Measurements from ENCODE around the gene STX8.

The STX8 gene

DNA sequence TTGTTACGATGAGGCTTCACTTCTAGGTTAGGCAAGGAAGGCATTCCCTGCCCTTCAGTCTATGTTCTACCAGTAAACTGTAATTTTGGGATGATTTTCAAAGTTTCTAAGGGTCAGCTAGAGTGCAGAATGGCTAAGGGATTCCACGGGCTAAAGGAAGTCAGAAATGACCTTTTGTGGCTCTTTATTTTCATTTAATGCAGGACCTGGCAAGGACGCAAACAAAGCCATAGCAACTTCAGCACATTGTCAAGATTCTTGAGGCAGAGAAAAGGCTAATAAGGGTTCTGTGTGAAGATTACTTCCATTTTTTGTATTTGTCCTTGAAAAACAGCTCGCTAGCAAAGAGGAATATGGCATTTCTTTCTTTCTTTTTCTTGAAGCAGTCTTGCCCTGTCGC, 76.6 kb downstream of the STX8 start:
- TF ChIP-seq, protein P1, sequence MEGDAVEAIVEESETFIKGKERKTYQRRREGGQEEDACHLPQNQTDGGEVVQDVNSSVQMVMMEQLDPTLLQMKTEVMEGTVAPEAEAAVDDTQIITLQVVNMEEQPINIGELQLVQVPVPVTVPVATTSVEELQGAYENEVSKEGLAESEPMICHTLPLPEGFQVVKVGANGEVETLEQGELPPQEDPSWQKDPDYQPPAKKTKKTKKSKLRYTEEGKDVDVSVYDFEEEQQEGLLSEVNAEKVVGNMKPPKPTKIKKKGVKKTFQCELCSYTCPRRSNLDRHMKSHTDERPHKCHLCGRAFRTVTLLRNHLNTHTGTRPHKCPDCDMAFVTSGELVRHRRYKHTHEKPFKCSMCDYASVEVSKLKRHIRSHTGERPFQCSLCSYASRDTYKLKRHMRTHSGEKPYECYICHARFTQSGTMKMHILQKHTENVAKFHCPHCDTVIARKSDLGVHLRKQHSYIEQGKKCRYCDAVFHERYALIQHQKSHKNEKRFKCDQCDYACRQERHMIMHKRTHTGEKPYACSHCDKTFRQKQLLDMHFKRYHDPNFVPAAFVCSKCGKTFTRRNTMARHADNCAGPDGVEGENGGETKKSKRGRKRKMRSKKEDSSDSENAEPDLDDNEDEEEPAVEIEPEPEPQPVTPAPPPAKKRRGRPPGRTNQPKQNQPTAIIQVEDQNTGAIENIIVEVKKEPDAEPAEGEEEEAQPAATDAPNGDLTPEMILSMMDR (conservative IDR thresholded peaks at IDR 0.05): no peak
- H3K27ac ChIP-seq: no peak overlapping the region

DNA sequence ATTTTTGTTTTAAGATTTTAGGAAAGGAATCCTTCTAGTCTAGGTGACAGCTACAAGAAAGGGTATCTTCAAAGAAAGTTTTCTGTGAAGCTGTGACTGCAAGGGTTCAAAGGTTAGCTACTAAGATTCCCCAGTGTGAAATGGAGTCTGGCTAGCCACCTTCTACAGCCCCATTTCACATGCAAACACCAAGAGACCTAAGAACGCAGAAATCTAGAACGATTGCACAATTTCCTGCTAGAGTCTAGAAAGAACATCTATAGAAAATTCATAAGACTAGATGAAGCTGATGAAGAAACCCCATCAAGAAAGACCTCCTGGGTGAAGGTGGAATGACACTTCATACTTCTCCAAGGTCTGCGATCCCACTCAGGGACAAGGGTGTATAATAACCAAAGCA, 77.1 kb downstream of the STX8 start:
- no peak overlapping the region for H3K27ac ChIP-seq
- TF ChIP-seq, protein P1 (conservative IDR thresholded peaks at IDR 0.05): no peak

DNA sequence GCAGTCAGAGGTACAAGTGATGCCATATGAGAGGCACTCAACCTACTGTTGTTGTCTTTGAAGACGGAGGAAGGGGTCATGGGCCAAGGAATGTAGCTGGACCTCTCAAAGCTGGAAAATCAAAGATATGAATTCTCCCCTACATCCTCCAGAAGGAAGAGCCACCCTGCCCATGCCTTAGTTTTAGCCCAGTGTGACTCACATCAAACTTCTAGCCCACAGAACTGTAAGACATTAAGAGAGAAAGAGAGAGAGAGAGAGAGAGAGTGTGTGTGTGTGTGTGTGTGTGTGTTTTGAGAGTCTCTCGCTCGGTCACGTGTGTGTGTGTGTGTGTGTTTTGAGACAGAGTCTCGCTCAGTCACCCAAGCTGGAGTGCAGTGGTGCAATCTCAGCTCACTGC, 87.1 kb downstream of the STX8 start:
- no peak overlapping the region for H3K27ac ChIP-seq
- TF ChIP-seq, protein P1 (conservative IDR thresholded peaks at IDR 0.05): no peak

DNA sequence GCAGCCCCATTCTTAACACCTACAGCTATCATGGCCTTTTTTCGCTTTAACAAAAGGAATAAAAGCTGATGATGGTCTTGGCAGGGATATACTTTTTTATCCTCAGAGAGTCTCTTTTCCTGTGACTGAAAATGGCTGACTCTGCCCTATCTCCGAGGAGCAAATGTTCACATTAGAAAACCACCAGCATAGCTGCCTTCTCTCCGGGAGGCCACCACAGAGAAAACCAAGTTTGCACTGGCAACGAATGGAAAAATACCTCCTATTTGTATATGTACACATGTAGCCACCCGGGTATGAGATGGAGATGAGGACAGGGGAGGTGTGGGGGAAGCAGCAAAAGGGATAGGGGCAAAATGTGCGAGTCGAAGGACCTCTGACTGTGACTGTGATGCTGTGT, 88.2 kb downstream of the STX8 start:
- no peak overlapping the region for H3K27ac ChIP-seq
- TF ChIP-seq, protein P1 (conservative IDR thresholded peaks at IDR 0.05): no peak

DNA sequence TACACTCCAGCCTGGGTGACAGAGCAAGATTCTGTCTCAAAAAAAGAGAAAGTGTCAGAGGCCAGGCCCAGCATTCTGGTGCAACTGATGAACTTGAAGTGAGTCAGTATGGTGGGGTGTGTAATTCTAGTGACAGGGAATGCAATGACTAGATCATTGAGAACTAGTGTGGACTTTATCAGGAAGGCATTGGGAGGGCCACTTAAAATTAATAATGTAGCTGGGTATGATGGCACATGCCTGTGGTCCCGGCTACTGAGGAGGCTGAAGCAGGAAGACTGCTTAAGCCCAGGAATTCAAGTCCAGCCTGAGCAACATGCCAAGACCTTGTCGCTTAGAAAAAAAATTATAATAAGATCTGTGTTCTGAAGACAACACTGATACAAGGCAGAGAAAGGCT, 90.8 kb downstream of the STX8 start:
- H3K27ac ChIP-seq: no peak overlapping the region
- TF ChIP-seq, protein P1 (conservative IDR thresholded peaks at IDR 0.05): no peak

DNA sequence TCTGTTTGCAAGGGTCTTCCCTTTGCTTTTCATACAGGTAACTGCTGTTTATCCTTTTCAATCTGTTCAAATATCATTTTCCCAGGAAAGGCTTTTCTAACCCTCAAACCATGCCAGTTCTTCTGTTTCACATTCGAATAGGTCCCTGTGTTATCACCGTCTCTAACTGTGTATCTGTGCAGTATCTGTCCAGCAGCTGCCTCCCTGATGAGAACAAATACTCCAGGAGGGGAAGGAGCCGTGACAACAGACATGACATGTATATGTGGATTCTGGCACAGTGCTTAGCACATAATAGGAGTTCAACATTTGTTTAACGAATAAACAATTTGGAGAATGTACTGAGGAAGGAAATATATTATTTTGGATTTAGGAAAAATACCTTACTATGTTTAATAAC, 95.7 kb downstream of the STX8 start:
- peak overlapping the region; percentile 32 for H3K27ac ChIP-seq
- TF ChIP-seq, protein P1 (conservative IDR thresholded peaks at IDR 0.05): no peak

DNA sequence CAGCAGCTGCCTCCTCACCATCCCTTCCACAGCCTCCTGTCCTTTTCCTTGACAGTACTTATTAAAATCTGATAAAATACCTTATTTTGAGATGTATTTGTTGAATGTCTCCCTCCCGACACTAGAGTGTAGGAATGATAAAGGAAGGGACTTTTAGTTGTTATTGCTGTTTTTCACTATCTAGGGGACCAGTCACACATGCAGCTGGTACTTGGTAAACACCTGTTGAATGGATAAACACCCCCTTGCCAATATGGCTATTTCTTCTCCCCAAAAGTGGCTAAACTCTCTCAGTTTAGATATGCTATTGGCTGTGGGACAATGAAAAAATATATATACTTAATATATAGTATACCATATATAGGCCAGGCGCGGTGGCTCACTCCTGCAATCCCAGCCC, 96.7 kb downstream of the STX8 start:
- H3K27ac ChIP-seq: no peak overlapping the region
- TF ChIP-seq, protein P1 (conservative IDR thresholded peaks at IDR 0.05): no peak

Measured in VCaP (cell line).